GM12874 (cell line): Measurements from ENCODE around the gene SPACA1.

Experiments used
- CTCF ChIP-seq: IDR thresholded peaks from 2 replicates; pipeline ENCODE4 v1.5.1; 2011; ENCODE audit warnings: low read depth, mild to moderate bottlenecking, control low read depth, low read length, moderate library complexity; ENCODE audit not compliant: insufficient read depth

SPACA1 gene

GRCh38 chr6:88050140-88050818, 2.6 kb downstream of the SPACA1 start:
- TF ChIP-seq CTCF: no peak

- no peak for TF ChIP-seq CTCF
These were observed 11.6 kb downstream of the SPACA1 start for GRCh38 chr6:88059191-88059590.

GRCh38 chr6:88062376-88062775, 14.7 kb downstream of the SPACA1 start:
- TF ChIP-seq CTCF: no peak

- no peak for TF ChIP-seq CTCF
These were observed 24.8 kb downstream of the SPACA1 start for GRCh38 chr6:88072462-88072861.

GRCh38 chr6:88074791-88075190, 27.1 kb downstream of the SPACA1 start:
- no peak for TF ChIP-seq CTCF

- TF ChIP-seq CTCF: no peak
These were observed 29.7 kb downstream of the SPACA1 start for GRCh38 chr6:88077305-88077704.

GRCh38 chr6:88086792-88087191, 39.2 kb downstream of the SPACA1 start:
- TF ChIP-seq CTCF: no peak
